Ammon's horn (tissue), 1 donor: ENCODE results near the gene SRP68.

Source experiments
- DNase-seq: peaks from one replicate; pipeline ENCODE4 v3.0.0-alpha.2; 2016; ENCODE audit warnings: low spot score

SRP68 gene

DNA sequence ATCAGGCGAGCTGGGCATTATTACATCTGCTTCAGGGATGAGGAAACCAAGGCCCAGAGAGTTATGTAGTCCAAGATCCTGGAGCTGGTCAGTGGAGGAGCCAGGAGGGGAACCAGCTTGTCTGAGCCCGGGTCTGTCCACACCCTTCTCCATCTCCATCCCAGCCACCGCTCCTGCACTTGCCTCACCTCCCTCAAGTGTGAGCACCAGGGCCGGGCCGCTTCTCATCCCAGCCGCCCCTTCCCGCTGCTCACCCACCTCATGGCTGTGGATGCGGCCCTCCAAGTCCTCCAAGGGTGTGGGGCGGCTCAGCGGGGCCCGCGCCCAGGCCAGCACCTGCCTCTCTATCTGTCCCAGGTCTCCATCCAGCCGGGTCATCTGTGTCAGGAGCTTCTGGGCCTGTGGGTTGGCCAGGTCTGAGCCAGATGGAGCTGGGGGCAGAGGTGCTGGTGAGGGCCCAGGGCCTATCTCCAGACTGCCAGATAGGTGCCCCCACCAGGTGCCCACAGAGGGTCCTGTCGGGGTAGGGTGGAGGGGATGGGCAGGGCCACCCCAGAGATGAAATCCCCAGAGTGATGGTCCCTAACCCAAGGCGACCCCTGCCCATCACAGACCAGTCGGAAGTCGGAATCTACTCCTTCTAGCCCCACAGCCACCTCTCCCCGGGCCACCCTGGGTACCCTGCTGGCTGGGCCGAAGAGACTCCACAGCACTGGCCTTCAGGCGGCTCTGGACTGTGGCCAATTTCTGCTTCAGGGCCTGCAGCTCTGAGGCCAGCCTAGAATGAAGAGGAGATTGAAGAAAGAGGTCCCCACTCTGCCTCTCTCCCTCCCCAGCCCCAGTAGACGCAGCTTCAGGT, 54.6 kb downstream of the SRP68 start:
- DNase-seq, result no peak

GRCh38 chr17:76014925-76015261, 57.4 kb downstream of the SRP68 start:
- DNase-seq, result no peak

GRCh38 chr17:76014100-76014924, 58.0 kb downstream of the SRP68 start:
- peak; percentile 77 for DNase-seq

- DNase-seq, result no peak
These were observed 58.9 kb downstream of the SRP68 start for GRCh38 chr17:76013377-76013932.

DNA sequence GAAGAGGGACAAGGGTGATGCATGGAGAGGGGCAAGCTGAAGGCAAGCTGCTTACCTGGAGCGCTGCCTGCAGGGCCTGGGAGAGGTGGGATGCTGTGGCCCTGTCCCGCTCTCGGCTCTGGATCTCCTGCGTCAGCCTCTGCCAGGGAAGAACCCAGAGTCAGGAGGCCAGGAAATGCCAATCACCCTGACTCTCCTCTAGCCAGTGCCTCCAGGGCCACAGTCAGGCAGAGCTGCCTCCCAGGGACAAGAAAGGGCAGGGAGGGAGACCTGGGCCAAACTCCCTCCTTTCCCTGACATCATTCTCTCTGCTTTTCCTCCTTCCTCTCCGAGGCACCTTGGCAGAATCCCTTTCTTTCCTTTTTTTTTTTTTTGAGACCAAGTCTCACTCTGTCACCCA, 60.4 kb downstream of the SRP68 start:
- DNase-seq, result no peak

DNA sequence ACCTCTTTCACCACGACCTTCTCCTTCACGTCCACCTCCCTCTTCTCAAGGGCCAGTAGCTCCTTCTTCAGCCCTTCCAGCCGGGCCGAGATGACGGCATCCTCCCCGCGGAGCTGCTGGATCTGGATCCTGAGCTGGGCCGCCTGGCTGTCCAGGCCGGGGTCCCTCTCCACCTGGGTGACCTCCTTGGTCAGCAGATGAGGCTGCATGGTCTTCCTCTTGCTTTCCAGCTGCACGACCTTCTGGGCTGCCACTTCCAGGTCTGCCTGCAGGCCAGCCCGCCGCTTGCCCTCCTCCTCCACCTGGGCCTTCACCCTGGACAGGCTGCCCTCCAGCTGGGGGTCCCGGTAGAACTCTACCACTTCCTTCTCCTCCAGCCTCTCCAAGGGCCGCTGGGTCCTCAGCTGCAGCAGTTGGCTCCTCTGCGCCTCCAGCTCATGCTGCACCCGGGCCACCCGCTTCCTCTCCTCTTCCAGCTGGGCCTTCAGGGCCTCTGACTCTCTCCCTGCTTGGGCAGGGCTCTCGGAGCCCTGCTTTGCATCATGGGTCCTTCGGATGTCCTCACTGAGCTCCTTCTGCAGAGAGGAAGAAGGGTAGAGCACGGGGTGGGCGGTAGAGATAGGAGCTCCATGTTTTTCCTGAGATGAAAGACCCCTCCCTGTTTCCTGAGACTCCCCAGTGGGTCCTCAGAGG, 62.2 kb downstream of the SRP68 start:
- no peak for DNase-seq

DNA sequence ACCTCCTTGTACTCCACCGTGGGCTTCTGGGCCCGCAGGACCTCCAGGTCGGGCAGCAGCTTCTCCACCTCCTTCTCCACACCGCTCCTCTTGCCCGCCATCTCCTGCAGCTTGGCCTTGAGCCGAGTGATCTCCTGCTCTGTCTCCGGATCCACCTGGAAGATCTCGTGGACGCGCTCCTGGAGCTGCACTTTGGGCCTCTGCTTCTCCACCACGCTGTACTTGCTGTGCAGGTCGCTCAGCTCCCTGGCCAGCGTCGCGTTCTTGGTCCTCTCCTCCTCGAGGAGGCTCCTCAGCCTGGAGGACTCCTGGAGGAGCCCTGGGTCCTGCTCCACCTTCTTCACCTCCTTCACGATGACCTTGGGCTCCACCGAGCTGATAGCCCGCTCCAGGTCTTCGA, 62.9 kb downstream of the SRP68 start:
- no peak for DNase-seq

GRCh38 chr17:76008630-76009425, 63.5 kb downstream of the SRP68 start:
- DNase-seq, result no peak

DNA sequence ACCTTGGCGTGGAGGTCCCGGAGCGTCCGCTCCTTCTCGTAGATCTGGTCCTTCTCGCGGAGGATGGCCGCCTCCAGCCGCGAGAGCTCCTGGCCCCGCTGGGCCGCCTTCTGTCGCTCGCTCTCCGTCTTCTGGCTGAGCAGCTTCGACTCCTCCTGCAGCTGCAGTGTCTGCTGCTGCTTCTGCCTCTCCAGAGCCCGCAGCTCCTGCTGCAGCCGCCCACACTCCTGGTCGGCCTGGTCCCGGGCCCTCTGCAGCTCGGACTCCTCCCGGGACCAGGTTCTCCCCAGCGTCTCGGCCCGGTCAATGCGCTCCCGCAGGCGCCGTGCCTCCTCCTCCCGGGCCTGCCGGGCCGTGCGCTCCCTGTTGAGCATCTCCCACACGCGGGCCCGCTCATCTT, 64.1 kb downstream of the SRP68 start:
- DNase-seq, result no peak

DNA sequence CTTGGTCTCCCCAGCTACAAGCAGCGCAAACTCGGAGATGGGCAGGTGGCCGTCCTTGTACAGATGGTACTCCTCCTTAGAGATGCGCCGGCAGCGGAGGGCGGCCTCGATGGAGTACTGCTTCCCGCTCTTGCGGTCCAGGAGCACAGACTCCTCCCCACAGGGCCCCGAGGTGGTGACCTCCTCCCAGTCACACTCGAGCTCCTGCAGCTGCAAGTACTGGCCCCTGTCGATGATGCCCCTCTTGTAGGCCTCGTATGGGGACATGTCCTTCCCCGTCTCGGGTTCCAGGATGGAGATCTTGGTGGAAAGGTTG, 64.5 kb downstream of the SRP68 start:
- DNase-seq, result no peak

GRCh38 chr17:76007131-76007849, 65.0 kb downstream of the SRP68 start:
- no peak for DNase-seq

- DNase-seq, result peak; percentile 56
These were observed 66.8 kb downstream of the SRP68 start for GRCh38 chr17:76005263-76006149.

DNA sequence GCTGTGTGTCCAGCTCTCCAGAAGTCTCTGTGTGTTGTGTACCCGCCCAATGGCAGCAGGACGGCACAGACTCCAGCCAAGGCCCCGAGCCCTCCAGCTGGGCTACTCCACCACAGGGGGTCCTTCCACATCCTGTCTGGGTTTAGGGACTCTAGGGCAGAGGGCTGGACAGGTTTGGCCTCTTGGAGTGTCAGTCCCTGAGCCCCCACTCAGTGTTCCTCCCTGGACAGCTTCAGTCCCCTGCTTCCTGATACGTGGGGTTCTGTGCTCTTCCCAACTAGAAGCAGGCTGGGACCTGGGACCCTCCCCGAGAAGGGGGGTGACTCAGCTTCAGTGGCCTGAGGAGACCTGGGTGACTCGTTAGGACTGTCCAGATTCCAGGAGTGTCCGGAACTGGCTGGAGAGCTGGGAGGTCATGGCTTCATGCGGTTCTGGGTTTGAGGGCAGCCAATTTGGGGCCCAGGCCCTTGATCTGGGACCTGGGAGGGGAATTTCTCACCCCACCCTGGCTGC, 67.5 kb downstream of the SRP68 start:
- no peak for DNase-seq

DNA sequence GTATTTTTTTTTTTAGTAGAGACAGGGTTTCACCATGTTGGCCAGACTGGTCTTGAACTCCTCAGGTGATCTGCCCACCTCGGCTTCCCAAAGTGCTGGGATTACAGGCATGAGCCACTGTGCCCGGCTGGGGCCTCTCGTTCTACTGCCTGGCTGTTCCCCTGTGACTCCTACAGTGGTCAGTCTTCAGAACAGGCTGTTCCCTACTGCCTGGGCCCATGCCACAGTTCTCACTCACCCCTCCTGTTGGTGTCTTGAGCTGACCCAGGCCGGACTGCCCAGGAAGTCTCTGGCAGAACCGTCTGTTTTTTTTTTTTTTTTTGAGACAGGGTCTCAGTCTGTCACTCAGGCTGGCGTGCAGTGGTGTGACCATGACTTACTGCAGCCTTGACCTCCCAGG, 68.4 kb downstream of the SRP68 start:
- DNase-seq, result no peak

- DNase-seq, result no peak
These were observed 70.2 kb downstream of the SRP68 start for GRCh38 chr17:76002100-76002499.

DNA sequence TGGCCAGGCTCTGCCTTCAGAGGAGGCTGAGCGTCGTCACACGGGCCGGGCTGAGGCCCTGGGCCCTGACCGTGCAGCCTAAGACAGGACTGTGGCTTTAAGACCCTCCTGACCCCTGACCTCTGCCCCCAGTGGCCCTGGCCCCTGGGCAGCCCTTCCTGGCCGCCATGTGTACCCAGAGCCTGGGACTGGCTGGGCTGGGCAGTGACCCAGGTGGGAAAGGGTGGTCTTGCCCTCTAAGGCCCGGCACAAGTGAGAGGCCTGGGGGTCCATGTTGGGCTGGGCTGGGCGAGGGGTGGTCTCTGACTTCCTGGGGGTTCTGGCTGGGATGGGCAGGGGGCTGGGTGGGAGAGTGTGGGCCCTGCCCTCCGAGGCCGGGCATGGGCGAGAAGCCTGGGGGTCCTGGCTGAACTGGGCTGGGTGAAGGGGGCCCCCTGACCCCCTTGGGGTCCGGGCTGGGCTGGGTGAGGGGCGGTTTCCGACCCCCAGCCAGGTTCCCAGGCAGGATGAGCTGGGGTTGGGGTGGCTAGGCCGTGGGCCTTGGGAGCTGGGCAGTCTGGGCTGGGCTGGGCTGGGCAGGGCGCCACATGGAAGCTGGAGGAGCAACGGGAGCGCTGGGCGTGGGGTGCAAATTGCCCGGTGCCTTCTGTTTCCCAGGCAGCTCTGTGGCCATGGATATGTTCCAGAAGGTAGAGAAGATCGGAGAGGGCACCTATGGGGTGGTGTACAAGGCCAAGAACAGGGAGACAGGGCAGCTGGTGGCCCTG, 71.4 kb downstream of the SRP68 start, which contains the start of gene CDK3:
Gene CDK3, plus strand, starts transcription at position 101 of the 767 bp plus-strand sequence. Its CDS starts 571 bp downstream, at position 672.
- no peak for DNase-seq

- no peak for DNase-seq
These were observed 72.1 kb downstream of the SRP68 start for GRCh38 chr17:76000016-76000754.

DNA sequence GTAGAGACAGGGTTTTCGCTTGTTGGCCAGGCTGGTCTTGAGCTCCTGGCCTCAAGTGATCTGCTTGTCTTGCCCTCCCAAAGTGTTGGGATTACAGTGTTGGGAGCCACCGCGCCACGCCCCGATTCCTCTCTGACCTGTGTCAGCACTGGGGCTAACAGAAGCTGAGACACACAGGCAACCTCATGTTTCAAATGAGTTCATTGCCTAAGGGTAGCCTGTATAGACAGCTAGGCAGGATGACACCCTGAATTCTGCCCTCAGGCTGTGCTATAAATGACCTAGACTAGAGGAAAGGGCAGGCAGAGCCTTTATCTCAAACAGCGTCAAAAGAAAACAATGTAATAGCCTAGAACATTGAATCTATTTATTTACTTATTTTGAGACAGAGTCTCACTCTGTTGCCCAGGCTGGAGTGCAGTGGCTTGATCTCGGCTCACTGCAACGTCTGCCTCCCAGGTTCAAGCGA, 74.0 kb downstream of the SRP68 start:
- no peak for DNase-seq
